Stimulated activated CD4-positive, alpha-beta T cell treated with anti-CD3 and anti-CD28 coated beads, Interleukin-15, amount 100 ng/mL, for 48 hours (primary cell): ENCODE data around the gene RPP25L.

ENCODE experiments used
- DNase-seq, 2 donors: peaks; one replicate each; pipeline ENCODE4 v3.0.0-alpha.2; 2020; ENCODE audit warnings: low read depth in 2 of 2

Gene RPP25L

GRCh38 chr9:34585946-34586669 lies 25.8 kb downstream of the RPP25L start:
- no peak for DNase-seq

DNA sequence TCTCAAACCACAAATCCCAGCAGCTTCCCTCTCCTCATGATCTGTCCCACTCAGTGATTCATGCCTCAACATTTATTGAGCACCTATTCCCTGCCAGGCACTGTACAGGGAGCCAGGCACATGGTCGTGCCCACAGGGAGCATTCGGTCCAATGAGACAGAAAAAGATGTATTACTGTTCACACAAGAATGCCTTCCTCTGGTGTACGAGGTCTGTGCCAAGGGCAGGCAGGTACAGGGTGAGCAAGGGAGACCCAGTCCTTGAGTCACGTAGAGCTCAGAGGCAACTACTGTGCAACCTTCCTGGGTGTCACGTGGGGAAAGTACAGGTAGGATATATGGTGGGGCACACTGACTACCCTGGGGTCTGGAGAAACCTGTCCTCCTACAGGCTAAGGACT lies 26.9 kb downstream of the RPP25L start:
- DNase-seq = no peak

- no peak for DNase-seq
These were observed 29.1 kb downstream of the RPP25L start for GRCh38 chr9:34582787-34583186.

DNA sequence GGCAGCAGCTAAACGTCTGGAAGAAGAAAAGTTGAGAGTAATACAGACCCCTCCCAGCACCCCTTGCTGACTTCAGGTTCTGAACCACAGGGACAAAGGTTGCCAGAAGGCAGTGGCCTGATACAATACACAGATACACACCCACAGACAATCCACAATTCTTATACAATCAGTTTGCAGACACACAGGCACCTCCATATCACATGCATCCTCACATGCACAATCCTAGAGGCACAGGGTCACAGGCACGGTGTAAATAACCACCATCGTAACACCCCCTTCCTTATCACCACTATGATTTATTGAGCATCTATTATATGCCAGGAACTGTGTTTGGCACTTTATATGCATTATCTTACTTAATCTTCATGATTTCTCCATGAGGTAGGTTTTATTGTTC lies 30.6 kb downstream of the RPP25L start:
- no peak for DNase-seq

- DNase-seq = no peak
These were observed 31.5 kb downstream of the RPP25L start for GRCh38 chr9:34580358-34580757.

DNA sequence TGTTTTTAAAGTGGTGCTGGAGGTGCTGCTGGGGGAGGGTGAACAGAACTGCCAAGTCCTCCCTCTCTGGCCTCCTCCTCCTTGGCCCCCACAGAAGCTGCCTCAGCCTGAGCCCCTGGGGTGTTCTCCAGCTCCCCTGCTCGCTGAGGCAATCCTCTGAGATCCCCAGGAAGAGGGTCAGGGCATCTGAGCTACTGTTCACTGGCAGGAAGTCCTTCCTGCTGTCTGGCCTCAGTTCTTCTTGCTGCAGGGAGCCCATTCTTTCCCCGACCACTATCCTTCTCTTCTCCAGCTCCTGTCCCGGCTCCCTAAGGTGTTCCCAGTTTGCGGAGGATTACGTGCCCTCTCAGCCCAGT lies 32.1 kb downstream of the RPP25L start:
- no peak for DNase-seq

- DNase-seq = no peak
These were observed 32.6 kb downstream of the RPP25L start for GRCh38 chr9:34579104-34579807.

DNA sequence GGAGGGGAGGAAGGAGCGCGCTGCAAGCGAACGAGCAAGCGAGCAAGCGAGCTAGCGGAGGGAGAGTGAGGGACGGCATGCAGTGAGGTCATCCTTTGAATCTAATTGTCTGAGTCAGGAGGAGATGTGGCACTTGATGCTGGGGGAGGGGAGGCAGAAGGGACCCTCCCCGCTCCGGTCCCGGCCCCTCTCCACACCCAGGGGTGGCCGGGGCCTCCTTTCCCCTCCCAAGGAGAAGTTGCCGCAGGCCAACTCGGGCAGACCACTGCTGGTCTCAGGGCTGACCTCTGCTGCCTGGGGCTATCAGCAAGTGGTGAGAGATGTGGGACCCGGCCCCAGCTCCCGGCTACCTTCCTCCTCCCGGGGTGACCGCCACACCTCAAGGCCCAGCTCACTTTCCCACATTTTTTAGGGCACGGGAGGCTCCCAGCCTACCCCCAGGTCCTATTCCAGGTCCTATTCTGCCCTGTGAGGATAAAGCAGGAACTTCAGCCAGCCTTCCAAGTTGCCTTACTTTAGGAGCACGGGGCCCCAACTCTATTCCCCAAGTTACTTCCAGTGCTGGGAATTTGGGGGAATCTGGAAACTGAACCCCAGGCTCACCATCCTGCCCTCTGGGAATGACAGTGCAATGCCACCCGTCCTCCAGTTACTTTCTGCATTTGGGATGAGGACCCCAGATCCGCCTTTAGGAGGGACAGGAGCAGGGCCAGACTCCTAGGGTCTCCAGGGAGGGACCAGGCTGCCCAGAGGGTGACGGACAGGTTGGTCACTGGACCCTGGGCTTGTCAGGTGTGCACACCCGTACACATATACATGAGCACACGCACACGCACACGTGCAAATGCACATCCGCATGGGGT lies 33.4 kb downstream of the RPP25L start:
- no peak for DNase-seq

- no peak for DNase-seq
These were observed 34.3 kb downstream of the RPP25L start for GRCh38 chr9:34577400-34578240.

- DNase-seq = no peak
These were observed 35.1 kb downstream of the RPP25L start for GRCh38 chr9:34576597-34577399.

DNA sequence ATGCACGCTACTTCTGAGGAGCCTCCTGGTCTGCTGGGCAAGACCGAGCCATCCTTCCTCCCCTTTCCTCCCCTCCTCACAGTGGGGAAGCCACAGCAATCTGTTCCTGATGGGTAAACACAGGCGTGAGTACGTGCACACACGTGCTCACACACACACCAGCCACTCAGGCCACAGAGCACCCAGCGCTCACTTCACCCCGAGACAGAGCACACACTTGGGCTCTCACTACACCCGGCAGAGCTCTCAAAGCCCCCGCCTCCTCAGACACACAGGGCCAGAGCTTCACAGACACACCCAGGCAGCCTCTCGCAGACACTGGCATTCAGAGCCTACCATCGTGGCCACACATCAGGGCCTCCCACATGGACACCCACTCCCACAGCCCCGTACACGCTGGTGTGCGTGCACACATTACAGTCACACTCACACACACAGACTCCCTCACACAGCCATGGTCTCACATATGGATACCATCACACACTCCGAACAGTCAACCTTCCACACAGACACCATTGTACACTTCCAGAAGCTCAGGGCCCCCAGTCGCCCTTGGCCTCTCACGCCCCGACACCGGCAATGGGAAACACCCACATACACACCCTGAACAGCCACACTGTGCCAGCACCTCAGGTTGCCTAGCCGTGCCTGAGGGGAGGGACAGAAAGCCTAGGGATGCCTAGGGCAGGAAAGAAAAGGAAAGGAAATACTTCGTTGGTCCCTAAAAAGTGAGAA lies 35.9 kb downstream of the RPP25L start:
- DNase-seq = no peak

GRCh38 chr9:34575241-34575640 lies 36.7 kb downstream of the RPP25L start:
- DNase-seq = no peak

DNA sequence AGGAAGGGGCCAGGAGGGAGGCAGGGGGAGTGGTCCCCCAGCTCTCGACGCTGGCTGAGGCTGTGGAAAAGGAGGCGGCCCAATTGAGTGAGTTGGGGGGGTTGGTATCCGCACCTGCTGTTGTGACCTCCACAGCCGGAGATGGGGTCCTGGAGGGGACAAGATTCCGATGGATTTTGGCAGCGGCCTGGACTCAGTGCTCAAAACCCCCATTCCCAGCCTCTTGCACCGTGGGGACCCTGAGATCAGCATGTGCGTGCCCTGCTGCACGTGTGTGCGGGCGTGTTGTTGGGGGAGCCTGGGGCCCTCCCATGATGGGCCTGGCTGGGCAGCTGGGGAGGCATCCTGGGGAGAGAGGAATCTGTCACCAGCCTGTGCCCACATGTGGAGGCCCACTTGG lies 37.3 kb downstream of the RPP25L start:
- no peak for DNase-seq

DNA sequence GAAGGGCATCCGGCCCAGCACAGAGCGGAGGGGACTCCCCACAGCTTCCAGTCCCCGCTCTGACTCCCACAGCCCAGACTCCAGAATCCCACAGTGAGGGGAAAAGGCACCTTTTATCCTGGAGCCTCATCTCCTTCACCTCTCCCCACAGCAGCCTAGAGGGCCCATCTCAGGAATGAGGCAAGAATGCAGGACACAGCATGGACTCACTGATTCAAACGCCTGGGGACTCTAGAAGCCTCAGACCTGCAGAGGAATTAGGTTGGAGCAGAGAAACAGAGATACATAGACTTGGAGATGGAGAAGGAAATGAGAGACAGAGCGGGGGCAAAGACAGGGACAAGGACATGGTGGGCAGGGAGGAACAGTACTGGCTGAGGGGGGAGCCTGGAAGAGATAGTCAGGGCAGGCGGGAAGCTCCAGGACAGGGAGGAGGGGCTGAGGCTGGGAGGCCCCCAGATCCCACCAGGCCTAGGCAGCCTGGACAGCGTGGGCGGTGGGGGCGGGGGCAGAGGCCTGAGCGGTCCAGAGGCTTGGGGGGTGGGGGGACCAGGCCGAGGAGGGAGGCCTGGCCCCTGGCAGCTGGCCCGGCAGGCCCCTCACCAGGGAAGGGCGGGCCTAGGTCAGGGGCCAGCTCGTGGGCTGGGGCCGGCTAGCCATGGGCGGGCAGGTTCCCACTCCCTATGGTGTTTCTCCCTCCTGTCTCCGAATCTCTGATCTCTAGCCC lies 38.1 kb downstream of the RPP25L start:
- no peak for DNase-seq

GRCh38 chr9:34572628-34573027 lies 39.3 kb downstream of the RPP25L start:
- no peak for DNase-seq

DNA sequence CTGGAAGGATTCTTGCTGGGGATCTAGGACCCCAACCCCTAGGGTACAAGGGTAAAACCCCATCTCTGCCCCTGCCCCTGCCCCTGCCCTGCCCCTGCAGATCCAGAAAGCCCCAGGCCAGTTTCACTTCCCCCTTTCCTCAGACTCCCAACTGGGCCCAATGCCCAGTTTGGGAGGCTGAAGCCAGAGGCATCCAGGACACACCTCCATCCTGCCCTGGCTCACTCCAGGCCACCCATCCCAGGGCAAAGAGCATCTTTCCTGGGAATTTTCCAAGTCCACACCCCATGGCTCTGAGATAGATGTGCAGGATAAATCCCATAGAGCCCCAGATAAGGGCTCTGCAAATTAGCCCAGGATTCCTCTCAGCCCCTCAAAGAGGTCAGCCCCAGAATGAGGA lies 39.8 kb downstream of the RPP25L start:
- DNase-seq = no peak

DNA sequence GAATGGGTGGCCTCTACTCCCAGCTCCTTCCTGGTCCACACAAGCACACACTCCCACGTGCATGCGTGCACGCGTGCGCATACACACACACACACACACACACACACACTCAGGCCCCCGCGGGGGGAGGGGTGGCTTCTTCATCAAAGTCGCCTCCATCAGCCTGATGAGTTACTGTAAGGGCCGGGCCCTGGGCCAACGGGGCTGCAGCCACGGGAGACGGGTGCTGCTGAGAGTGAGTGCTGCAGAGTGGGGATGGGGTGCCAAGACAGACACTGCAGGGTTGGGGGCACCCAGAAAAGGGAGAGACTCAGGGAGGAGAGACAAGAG lies 40.5 kb downstream of the RPP25L start:
- no peak for DNase-seq

- no peak for DNase-seq
These were observed 41.0 kb downstream of the RPP25L start for GRCh38 chr9:34570809-34571480.

GRCh38 chr9:34570376-34570775 lies 41.5 kb downstream of the RPP25L start:
- no peak for DNase-seq
